ENCODE measurements around the gene STK24. TPM values are rescaled to one million over a fixed set of nuclear protein-coding genes. Genes with fewer than 3 reads are reported as not detected.

The STK24 gene
- total and polyA plus RNA-seq, 2 of the 4 experiments (the other 2 are of a cell fraction): 29.2 to 43.4 TPM

DNA sequence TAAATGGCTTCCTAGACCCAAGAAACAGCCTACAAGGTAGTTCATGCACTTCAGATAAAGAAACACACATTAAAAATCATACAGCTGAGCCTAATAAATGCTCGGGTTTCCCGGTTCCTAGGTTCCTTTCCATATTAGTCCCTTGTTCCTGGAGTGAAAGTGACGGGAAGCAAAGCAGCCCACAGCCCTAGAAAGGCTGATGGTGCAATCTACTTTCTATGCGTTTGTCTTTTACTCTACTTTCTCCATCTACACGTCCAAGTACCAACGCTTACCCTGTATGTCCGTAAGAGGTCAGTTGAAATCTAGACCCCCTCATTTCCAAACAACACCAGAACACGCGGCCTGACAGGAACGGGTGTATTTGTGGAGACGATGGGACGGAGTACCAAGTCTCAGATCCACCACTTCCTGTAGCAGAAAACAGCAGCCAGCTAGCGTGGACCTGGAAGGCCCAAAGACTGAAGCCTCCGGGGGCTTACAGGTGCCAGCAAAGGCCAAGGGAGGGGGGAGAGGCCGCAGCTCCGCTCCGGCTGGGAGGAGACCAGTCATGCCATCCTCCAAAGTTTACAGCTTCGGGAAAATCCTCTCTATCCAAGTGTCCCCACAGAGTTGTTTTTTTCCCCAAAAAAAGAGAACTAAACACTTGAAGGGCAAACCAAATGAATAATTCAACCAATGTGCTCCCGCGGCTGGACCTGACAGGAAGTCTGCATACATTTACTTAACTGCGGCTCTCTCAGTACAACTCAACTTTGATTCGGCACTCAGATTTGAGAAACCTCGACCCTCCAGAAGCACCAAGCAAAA lies 34.1 kb downstream of the STK24 start:
- ATAC-seq (ENCODE audit: low read depth): no peak
- H3K14ac ChIP-seq (replicated peaks; ENCODE audit: low read depth, low read length): 0 out of 2 replicates have a peak overlapping the region, but pooled peaks have one; percentile 46
- POLR2A ChIA-PET (ENCODE audit: unreplicated experiment): no interaction called here
- no peak overlapping the region for H3K4me3 ChIP-seq (ENCODE audit: insufficient read depth, low read depth, low read length)
- H3K4me1 ChIP-seq (ENCODE audit: control insufficient read depth, insufficient read depth, low read length): peaks cover 31% of the 10 kb centered on the region
- H3K27me3 ChIP-seq (ENCODE audit: control insufficient read depth, insufficient read depth, low read length): no peaks in the 10 kb centered on the region
- H4K20me1 ChIP-seq (ENCODE audit: insufficient read depth, low read length): peaks cover 72% of the 10 kb centered on the region
- H4K91ac ChIP-seq (ENCODE audit: insufficient read depth, low read depth, low read length): no peak overlapping the region
- peaks cover 37% of the 10 kb centered on the region for H3K9me1 ChIP-seq (ENCODE audit: insufficient read depth, low read length)
- dilution Hi-C loops (cut with HindIII; ENCODE audit: low sequenced_read_pairs, unreplicated experiment): no loop called here
- H2AFZ ChIP-seq (replicated peaks; ENCODE audit: low read length, poor library complexity): no peak overlapping the region
- peaks cover 27 to 89% of the 10 kb centered on the region in 2 experiments for H3K79me1 ChIP-seq (ENCODE audit: low read depth in 1 of 2, low read length in 2 of 2)
- H3K18ac ChIP-seq (ENCODE audit: low read depth, low read length): no peak overlapping the region
- intact Hi-C loops (cut with micrococcal nuclease): no loop called here
- H3K56ac ChIP-seq (ENCODE audit: extremely low read depth, insufficient read depth, low read length): no peak overlapping the region
- CTCF ChIA-PET: no interaction called here
- no peak overlapping the region for H3K4ac ChIP-seq (ENCODE audit: low read depth, low read length)
- no peak overlapping the region for H2BK120ac ChIP-seq (ENCODE audit: low read depth, low read length)
- H4K5ac ChIP-seq (ENCODE audit: low read depth, low read length): no peak overlapping the region
- peaks cover 2% of the 10 kb centered on the region; the same call in 1 of the 2 replicates for H3K36me3 ChIP-seq (ENCODE audit: control insufficient read depth, insufficient read depth, low read length)
- H2AK9ac ChIP-seq (replicated peaks; ENCODE audit: low read depth, low read length, poor library complexity): peak overlapping the region; percentile 13
- H3K23ac ChIP-seq (ENCODE audit: low read depth, low read length): no peak overlapping the region
- no TSS peak for BruUV-seq (replicated peaks)
- H2AK5ac ChIP-seq (ENCODE audit: low read depth, low read length): no peak overlapping the region
- H3K4me2 ChIP-seq (ENCODE audit: low read depth, low read length): no peak overlapping the region
- H2BK5ac ChIP-seq (ENCODE audit: low read depth, low read length, poor library complexity, severe bottlenecking): no peak overlapping the region
- H2BK20ac ChIP-seq (ENCODE audit: low read depth, low read length): no peak overlapping the region
- 77% methylated on average over 10 of the region's 23 CpGs; no CpG with 5 or more reads in 1 of the 2 experiments for WGBS, 2 experiments (ENCODE audit: extremely low coverage in 2 of 2, insufficient read length in 1 of 2)
- DNase-seq: no peak
- H2BK15ac ChIP-seq (ENCODE audit: low read depth, low read length): no peak overlapping the region
- no peaks in the 10 kb centered on the region for H3K9me3 ChIP-seq (ENCODE audit: control insufficient read depth, insufficient read depth, low read length)
- no peak overlapping the region for H3K9ac ChIP-seq (ENCODE audit: low read depth, low read length)
- H3K27ac ChIP-seq (ENCODE audit: insufficient read depth, low read length): no peak overlapping the region
- 0 out of 4 replicates have a peak overlapping the region, but pooled peaks of 1 of the 2 experiments have one; percentile 17 for H4K8ac ChIP-seq (ENCODE audit: low read depth in 2 of 2, low read length in 2 of 2)
- in situ Hi-C loops (cut with MboI; ENCODE audit: low sequenced_read_pairs): no loop called here
- TF ChIP-seq, protein P1, sequence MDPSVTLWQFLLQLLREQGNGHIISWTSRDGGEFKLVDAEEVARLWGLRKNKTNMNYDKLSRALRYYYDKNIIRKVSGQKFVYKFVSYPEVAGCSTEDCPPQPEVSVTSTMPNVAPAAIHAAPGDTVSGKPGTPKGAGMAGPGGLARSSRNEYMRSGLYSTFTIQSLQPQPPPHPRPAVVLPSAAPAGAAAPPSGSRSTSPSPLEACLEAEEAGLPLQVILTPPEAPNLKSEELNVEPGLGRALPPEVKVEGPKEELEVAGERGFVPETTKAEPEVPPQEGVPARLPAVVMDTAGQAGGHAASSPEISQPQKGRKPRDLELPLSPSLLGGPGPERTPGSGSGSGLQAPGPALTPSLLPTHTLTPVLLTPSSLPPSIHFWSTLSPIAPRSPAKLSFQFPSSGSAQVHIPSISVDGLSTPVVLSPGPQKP (IDR thresholded peaks at IDR 0.05; ENCODE audit: borderline replicate concordance, low read depth, low read length): no peak
- TF ChIP-seq FOS (IDR thresholded peaks at IDR 0.05; ENCODE audit: low read depth, low read length): no peak
- TF ChIP-seq POLR2A (IDR thresholded peaks at IDR 0.05; ENCODE audit: low read depth, low read length): no peak
- TF ChIP-seq, protein P2, sequence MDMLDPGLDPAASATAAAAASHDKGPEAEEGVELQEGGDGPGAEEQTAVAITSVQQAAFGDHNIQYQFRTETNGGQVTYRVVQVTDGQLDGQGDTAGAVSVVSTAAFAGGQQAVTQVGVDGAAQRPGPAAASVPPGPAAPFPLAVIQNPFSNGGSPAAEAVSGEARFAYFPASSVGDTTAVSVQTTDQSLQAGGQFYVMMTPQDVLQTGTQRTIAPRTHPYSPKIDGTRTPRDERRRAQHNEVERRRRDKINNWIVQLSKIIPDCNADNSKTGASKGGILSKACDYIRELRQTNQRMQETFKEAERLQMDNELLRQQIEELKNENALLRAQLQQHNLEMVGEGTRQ (IDR thresholded peaks at IDR 0.05; ENCODE audit: low read depth, low read length): no peak
- TF ChIP-seq NFE2L2 (IDR thresholded peaks at IDR 0.05; ENCODE audit: low read depth, low read length): no peak
- TF ChIP-seq MAZ (IDR thresholded peaks at IDR 0.05; ENCODE audit: borderline replicate concordance, low read depth, low read length): no peak
- no peak for TF ChIP-seq BHLHE40 (IDR thresholded peaks at IDR 0.05; ENCODE audit: low read depth, low read length)
- TF ChIP-seq, protein P3, sequence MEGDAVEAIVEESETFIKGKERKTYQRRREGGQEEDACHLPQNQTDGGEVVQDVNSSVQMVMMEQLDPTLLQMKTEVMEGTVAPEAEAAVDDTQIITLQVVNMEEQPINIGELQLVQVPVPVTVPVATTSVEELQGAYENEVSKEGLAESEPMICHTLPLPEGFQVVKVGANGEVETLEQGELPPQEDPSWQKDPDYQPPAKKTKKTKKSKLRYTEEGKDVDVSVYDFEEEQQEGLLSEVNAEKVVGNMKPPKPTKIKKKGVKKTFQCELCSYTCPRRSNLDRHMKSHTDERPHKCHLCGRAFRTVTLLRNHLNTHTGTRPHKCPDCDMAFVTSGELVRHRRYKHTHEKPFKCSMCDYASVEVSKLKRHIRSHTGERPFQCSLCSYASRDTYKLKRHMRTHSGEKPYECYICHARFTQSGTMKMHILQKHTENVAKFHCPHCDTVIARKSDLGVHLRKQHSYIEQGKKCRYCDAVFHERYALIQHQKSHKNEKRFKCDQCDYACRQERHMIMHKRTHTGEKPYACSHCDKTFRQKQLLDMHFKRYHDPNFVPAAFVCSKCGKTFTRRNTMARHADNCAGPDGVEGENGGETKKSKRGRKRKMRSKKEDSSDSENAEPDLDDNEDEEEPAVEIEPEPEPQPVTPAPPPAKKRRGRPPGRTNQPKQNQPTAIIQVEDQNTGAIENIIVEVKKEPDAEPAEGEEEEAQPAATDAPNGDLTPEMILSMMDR (conservative IDR thresholded peaks at IDR 0.05; ENCODE audit: low read depth, low read length): no peak
- TF ChIP-seq MXI1 (IDR thresholded peaks at IDR 0.05; ENCODE audit: borderline replicate concordance, low read depth, low read length): no peak
- no peak for TF ChIP-seq CEBPB (IDR thresholded peaks at IDR 0.05; ENCODE audit: low read depth, low read length)
- no peak for TF ChIP-seq RFX5 (IDR thresholded peaks at IDR 0.05; ENCODE audit: low read depth, low read length)
- no peak for TF ChIP-seq SMC3 (IDR thresholded peaks at IDR 0.05; ENCODE audit: low read depth, low read length)
- TF ChIP-seq RCOR1 (IDR thresholded peaks at IDR 0.05; ENCODE audit: insufficient replicate concordance, low read length): no peak
- TF ChIP-seq CHD1 (IDR thresholded peaks at IDR 0.05; ENCODE audit: low read depth, low read length): no peak
- no peak for TF ChIP-seq RAD21 (IDR thresholded peaks at IDR 0.05; ENCODE audit: low read length)
